Measurements from ENCODE around the gene TMEM221.

Gene TMEM221

DNA sequence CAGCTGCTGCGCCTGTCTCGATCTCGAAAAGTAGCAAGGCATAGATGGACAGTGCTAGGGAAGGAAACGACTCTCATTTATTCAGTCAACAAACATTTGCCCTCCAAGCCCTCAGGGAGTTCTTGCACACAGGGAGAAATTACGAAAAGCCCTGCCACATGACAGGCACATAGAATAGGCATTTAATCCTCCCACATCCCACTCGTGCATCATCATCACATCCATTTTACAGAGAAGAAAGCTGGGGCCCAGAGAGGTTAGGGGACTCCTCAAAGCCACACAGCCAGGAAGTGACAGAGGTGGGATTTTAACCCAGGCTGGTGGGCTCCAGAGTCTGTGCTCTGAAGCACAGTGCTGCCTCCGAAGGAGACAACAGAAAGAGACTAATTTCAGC is 11.6 kb downstream of the TMEM221 start:
- DNase-seq = no peak

DNA sequence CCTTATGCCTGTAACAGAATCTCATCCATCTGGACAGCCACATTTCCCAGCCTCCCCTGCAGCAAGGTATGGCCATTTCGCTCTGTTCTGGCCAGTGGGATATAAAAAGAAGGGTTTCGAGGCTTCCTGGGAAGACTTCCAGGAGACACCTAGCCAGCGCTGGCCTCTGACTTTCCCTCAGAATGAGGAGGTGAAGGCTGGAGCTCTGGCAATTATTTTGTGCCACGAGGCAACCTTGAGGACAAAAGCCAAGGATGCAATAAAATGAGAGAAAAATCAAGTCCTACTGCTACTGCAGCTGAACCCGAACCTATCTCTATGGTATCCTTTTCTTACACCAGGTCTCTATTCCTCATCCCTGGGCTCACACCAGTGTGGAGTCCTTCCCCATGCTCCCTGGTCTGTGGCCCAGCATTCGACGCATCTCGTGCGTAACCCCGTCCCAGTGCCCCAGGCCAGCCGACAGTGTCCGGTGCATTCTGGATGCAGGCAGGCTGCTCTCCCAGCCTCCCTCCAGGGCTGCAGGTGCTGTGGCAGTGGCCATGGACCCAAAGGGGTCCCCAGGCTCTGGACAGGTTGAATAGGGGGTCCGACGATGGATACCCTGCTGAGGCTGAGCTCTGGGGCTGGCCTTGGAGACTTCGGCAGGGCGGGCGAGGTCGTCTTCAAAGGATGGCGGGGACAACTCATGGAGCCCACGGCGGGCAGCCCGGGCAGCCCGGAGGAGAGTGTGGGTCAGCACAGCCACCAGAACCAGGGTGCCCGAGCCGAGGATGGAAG is 12.2 kb downstream of the TMEM221 start:
- no peak for DNase-seq

- DNase-seq = no peak
Observed at GRCh38 chr19:17435218-17435617, 13.2 kb downstream of the TMEM221 start.

DNA sequence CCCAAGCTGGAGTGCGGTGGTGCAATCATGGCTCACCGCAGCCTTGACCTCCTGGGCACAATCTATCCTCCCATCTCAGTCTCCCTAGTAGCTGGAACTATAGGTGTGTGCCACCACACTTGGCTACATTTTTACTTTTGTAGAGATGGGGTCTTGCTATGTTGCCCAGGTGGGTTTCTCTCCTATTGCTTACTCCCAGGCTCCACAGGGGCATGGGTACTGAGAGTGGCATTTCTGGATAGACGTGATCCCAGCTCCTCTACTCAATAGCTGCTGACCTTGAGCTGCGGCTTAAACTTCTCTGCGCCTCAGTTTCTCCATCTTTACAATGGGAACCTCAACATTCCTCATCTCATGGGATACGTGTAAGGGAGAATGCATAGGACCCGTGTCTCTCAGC is 17.1 kb downstream of the TMEM221 start:
- no peak for DNase-seq

GRCh38 chr19:17429641-17430113 is 18.8 kb downstream of the TMEM221 start:
- DNase-seq = no peak

DNA sequence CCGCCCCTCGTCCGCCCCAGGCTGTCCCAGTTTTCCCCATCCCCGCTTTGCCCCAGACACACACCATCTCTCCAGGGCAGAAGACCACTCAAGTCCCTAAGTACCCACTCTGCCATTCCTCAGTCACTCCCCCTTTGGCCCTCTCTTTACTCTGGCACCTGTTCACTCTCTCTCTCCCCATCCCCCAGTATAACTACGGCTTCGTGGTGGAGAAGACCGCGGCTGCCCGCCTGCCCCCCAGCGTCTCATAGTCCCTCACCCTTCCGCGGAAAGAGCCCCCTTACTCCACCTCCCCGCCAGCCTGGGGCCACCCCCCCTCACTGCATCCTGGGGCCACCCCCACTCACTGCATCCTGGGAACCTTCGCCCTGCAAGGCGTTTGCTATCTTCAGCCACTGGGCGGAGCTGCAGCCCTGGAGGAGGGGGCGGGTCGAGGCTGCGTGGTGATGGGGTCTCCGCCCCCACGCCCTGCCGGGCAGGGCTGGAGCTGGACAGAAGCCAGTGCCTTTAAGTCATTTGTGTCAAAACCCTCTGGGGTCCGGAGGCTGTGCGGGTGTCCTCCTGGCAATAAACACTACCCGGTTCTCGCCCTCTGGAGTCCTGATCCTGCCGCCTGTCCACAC is 23.6 kb downstream of the TMEM221 start:
- DNase-seq = peak; percentile 32

GRCh38 chr19:17423429-17424208 is 24.8 kb downstream of the TMEM221 start:
- DNase-seq = no peak

GRCh38 chr19:17421942-17422341 is 26.5 kb downstream of the TMEM221 start:
- no peak for DNase-seq

- peak; percentile 14 for DNase-seq
Observed at GRCh38 chr19:17420475-17420924, 28.0 kb downstream of the TMEM221 start.

DNA sequence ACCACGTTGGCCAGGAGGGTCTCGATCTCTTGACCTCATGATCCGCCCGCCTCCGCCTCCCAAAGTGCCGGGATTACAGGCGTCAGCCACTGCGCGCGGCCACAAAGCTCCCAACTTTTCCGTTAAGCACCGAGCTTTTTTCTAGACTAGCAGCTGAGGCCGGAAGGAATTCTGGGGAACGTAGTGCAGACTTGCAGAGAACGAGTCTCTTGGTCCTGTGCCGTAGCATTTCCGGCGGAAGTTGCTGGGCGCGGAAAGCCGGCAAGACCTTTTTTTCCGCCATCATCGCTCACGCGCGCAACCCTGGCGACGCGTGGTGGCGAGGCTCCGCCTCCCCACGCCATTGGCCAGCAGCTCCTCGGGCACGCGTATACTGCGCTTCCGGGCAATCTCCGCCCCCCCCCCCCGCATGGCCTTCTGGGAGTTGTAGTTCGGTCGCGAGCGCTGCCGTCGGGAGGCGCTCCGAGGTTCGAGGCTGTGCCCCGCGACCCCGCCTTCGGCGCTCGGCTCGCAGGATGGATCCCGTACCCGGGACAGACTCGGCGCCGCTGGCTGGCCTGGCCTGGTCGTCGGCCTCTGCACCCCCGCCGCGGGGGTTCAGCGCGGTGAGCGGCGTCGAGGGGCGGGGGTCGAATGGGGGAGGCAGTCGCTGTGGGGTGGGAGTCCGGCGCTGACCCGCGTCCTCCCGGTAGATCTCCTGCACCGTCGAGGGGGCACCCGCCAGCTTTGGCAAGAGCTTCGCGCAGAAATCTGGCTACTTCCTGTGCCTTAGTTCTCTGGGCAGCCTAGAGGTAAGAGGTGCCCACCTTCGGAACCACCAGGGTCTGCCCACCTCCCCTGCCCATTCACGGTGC is 28.6 kb downstream of the TMEM221 start, which contains the start of gene MVB12A:
Gene MVB12A, plus strand, starts transcription at position 427 of the 854 bp plus-strand sequence. Its CDS starts 89 bp downstream, at position 516.
- peak; percentile 100 for DNase-seq

DNA sequence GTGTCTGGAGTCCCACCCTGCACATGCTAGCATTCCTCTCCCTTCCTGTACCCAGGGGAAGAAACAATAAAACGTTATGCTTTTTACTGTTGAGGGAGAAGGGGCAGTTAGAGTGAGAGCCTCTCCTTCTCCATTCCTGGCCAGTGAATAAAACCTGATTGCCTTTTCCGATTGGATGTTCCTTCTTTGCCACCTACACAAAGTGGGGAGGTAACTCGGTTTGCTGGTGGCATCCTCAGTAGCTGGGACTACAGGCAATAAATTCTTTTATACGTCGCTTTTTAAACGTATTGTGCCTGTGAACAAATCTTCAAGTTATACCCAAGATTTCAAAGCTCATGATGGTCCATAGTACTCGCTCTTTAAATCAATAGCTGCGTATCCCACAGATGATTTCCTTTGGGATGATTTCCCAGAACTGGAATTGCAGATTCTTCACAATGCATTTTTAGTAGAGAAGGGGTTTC is 29.3 kb downstream of the TMEM221 start:
- no peak for DNase-seq

DNA sequence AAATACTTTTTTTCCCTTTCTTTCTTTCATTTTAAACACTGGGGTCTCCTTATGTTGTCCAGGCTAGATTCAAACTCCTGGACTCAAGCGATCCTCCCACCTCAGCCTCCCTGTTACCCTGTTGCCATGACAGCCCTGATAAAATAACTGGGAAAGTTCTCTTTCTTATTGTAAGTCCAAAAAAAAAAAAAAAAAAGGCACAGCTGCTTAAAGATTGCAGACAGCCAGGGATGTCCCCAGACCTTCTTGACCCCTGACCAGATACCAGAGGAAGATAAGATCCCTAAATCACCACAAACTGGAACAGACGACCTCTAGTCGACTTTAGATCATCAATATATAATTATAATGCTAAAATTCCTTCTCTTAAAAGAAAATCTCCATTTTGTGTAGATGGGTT is 29.8 kb downstream of the TMEM221 start:
- no peak for DNase-seq

GRCh38 chr19:17415121-17415520 is 33.3 kb downstream of the TMEM221 start:
- DNase-seq = no peak

DNA sequence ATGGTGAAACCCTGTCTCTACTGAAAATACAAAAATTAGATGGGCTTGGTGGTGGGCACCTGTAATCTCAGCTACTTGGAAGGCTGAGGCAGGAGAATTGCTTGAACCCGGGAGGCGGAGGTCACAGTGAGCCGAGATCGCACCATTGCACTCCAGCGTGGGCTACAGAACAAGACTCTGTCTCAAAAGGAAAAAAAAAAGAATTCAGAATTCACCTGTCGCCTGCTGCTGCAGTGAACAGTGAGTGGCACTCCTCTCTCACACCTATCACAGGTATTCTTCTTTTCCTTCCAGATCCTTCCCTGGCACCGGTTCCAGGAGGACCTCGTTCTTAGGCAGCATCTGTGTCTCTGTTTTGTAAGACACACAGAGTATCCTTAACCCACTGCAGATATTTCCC is 34.4 kb downstream of the TMEM221 start:
- no peak for DNase-seq

- DNase-seq = no peak
Observed at GRCh38 chr19:17411801-17412200, 36.7 kb downstream of the TMEM221 start.

- no peak for DNase-seq
Observed at GRCh38 chr19:17409990-17410389, 38.5 kb downstream of the TMEM221 start.

DNA sequence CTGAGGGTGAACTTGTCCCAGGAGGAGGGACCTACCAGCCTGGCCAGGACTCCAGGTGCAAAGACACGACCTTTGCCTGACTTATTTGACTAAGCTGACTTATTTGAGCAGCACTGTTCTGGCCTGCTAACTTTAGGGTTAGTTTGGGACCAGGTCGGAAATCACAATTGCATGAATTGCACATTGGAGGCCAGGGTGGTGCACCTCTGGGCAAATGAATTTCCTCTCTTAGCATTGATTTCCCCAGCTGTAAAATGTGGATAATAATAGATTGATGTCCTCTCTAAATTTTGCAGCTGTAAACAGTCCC is 41.6 kb downstream of the TMEM221 start:
- DNase-seq = no peak

GRCh38 chr19:17406046-17406886 is 42.2 kb downstream of the TMEM221 start:
- DNase-seq = no peak

DNA sequence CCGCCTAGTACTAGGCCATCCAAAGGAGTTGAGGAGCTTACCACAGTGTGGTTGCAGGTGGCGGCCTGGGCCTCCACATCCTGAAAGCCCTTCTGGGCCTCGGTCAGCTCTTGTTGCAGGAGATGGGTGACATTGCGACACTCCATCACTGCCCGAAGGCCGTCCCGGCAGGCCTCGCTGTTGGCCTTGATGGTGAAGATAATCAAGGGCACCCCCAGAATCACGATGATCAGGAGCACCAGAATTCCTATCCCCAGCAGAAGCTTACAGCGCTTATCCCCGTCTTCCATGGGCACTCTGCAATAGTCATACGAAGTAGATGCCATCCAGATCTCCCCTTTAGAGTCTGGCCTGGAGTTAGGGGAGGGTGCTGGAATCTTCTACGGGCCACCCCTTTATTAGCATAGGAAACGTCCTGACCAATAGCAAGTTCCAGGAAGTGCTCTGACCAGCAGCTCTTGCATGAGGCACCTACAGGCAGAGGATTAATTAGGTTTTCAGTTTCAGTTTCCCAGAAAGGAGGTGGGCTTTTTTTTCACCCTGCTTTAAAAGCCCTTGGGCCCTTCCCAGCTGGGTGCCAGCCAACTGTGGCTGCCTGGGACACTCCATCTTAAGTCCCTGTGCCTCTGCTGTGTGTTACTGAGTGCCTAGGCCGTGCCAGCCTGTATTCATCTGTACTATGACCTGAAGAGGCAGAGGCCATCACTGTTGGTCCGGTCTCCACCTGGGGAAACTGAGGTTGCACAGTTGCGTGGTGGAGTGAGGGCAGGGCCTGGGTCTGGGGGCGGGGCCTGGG is 43.0 kb downstream of the TMEM221 start, which contains the start of gene BST2:
Gene BST2, minus strand, starts transcription at position 381 of the 796 bp plus-strand sequence. Its CDS starts 55 bp downstream, at position 326.
- no peak for DNase-seq

- no peak for DNase-seq
Observed at GRCh38 chr19:17404621-17405249, 43.7 kb downstream of the TMEM221 start.

All from fibroblast of skin of right biceps (primary cell).